ENCODE data around the gene IMP3.

DNA sequence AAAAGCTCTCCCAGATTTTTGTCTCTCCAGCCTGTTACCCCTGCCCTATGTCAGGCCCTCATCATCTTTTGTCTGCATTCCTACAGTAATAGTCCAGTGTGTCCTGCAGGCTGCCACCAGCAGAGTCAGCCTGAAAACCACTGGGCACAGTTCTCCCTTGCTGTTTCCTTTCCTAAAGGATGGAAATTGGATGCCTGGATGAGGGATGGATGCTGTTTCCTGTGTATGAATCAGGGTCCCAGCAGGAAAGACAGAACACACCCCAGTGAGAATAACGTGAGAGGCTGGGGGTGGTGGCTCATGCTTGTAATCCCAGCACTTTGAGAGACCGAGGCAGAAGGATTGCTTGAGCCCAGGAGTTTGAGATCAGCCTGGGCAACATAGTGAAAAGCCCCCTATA is 4.4 kb upstream of the IMP3 start:
- TF ChIP-seq POLR2AphosphoS5 (IDR thresholded peaks at IDR 0.05) (no peak), EP300 (IDR thresholded peaks at IDR 0.05) (no peak)
- TF ChIP-seq, protein P1, sequence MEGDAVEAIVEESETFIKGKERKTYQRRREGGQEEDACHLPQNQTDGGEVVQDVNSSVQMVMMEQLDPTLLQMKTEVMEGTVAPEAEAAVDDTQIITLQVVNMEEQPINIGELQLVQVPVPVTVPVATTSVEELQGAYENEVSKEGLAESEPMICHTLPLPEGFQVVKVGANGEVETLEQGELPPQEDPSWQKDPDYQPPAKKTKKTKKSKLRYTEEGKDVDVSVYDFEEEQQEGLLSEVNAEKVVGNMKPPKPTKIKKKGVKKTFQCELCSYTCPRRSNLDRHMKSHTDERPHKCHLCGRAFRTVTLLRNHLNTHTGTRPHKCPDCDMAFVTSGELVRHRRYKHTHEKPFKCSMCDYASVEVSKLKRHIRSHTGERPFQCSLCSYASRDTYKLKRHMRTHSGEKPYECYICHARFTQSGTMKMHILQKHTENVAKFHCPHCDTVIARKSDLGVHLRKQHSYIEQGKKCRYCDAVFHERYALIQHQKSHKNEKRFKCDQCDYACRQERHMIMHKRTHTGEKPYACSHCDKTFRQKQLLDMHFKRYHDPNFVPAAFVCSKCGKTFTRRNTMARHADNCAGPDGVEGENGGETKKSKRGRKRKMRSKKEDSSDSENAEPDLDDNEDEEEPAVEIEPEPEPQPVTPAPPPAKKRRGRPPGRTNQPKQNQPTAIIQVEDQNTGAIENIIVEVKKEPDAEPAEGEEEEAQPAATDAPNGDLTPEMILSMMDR (IDR thresholded peaks at IDR 0.05) = no peak
